AG04450 (cell line): ENCODE results near the gene OSGEPL1. TPM values are rescaled to one million over a fixed set of nuclear protein-coding genes. Genes with fewer than 3 reads are reported as not detected.

Source experiments
- CTCF ChIA-PET: fragments of 300-600, 350-600 bp; formaldehyde crosslinking; extraction: SDS; loops from one replicate; lab custom pipeline; 2022; ENCODE audit warnings: antibody characterized with exemption, inconsistent platforms; lab: Charles Lee
- POLR2A ChIA-PET: fragments of 350-600 bp; formaldehyde crosslinking; extraction: SDS; loops from one replicate; lab custom pipeline; 2021; ENCODE audit warnings: antibody characterized with exemption, inconsistent platforms; lab: Yijun Ruan, JAX
- DNase-seq: peaks from one replicate; pipeline ENCODE4 v3.0.0-alpha.2; 2011; ENCODE audit warnings: low read depth, low spot score
- H3K27ac ChIP-seq: one replicate; pipeline ENCODE4 v1.5.1; 2012; ENCODE audit warnings: low read depth, low read length, control low read depth
- H3K27me3 ChIP-seq: one replicate; pipeline ENCODE4 v1.6.0; 2012; ENCODE audit warnings: low read length; ENCODE audit not compliant: control insufficient read depth, insufficient read depth
- H3K4me3 ChIP-seq: 2 replicates; pipeline ENCODE4 v1.5.1; 2011; ENCODE audit warnings: mild to moderate bottlenecking, low read depth, low read length, control low read depth
- H3K9me3 ChIP-seq: 2 replicates; pipeline ENCODE4 v1.5.1; 2012; ENCODE audit warnings: low read length; ENCODE audit not compliant: control insufficient read depth, insufficient read depth
- polyA plus RNA-seq: library from polyadenylated mRNA; depleted of rRNA; stranded (reverse); fragments of >200 nt; gene quantifications from 2 replicates; pipeline ENCODE4 v1.2.3, GENCODE V29; 2011
- TF ChIP-seq, protein P1 (sequence below): IDR thresholded peaks from 2 replicates; pipeline ENCODE4 v1.5.1; 2011; ENCODE audit warnings: low read depth, low read length, control low read depth, inconsistent platforms

OSGEPL1 gene
- polyA plus RNA-seq, 1 experiment: 6.0 TPM

GRCh38 chr2:189791338-189792042, 28.9 kb upstream of the OSGEPL1 start:
- Histone ChIP-seq H3K4me3 (no peak overlapping the region), H3K9me3 (no peaks in the 10 kb centered on the region), H3K27me3 (no peaks in the 10 kb centered on the region), H3K27ac (no peak overlapping the region)
- CTCF ChIA-PET: no interaction called here
- TF ChIP-seq, protein P1, sequence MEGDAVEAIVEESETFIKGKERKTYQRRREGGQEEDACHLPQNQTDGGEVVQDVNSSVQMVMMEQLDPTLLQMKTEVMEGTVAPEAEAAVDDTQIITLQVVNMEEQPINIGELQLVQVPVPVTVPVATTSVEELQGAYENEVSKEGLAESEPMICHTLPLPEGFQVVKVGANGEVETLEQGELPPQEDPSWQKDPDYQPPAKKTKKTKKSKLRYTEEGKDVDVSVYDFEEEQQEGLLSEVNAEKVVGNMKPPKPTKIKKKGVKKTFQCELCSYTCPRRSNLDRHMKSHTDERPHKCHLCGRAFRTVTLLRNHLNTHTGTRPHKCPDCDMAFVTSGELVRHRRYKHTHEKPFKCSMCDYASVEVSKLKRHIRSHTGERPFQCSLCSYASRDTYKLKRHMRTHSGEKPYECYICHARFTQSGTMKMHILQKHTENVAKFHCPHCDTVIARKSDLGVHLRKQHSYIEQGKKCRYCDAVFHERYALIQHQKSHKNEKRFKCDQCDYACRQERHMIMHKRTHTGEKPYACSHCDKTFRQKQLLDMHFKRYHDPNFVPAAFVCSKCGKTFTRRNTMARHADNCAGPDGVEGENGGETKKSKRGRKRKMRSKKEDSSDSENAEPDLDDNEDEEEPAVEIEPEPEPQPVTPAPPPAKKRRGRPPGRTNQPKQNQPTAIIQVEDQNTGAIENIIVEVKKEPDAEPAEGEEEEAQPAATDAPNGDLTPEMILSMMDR: no peak
- POLR2A ChIA-PET: no interaction called here
- no peak for DNase-seq

- TF ChIP-seq, protein P1: no peak
- Histone ChIP-seq H3K4me3 (peak within 1 kb of the TSS; percentile 65), H3K27me3 (no peaks in the 10 kb centered on the region), H3K27ac (peak within 1 kb of the TSS; percentile 95), H3K9me3 (no peaks in the 10 kb centered on the region)
- peak; percentile 89 for DNase-seq
- CTCF ChIA-PET: interaction anchor here (0.9 to 1.6 kb wide), 2 partner anchors 14 to 22 kb away, joined by 3 to 4 read pairs; partner anchors contain the start of gene OSGEPL1
- POLR2A ChIA-PET: interaction anchor here (0.6 to 1.5 kb wide), 2 partner anchors 22 to 99 kb away, joined by 4 to 7 read pairs; partner anchors contain the start of gene OSGEPL1
Measured at GRCh38 chr2:189783927-189784867, 21.6 kb upstream of the OSGEPL1 start, which contains the start of the genes ORMDL1 and PMS1. Gene ORMDL1, minus strand, starts transcription at chr2:189784339. Its CDS starts 1,744 bp downstream, at chr2:189782595. Gene PMS1, plus strand, starts transcription at chr2:189784450. Its CDS starts 7,360 bp downstream, at chr2:189791810.

- no peaks in the 10 kb centered on the region for H3K27me3 ChIP-seq
- ChIA-PET POLR2A (interaction anchor here (0.6 to 1.5 kb wide), 2 partner anchors 21 to 100 kb away, joined by 4 to 7 read pairs; partner anchors contain the start of gene OSGEPL1), CTCF (interaction anchor here (0.9 to 1.6 kb wide), 2 partner anchors 15 to 21 kb away, joined by 3 to 4 read pairs; partner anchors contain the start of gene OSGEPL1)
- TF ChIP-seq, protein P1: no peak
- H3K27ac ChIP-seq: peak overlapping the region; percentile 95
- peak overlapping the region; percentile 65 for H3K4me3 ChIP-seq
- no peak for DNase-seq
- no peaks in the 10 kb centered on the region for H3K9me3 ChIP-seq
Measured at GRCh38 chr2:189783451-189783926, 20.9 kb upstream of the OSGEPL1 start.

- ChIA-PET POLR2A (no interaction called here), CTCF (interaction anchor here (0.7 to 1.0 kb wide), 3 partner anchors 20 to 729 kb away, joined by 3 to 6 read pairs (median 3); partner anchors contain the start of gene OSGEPL1)
- DNase-seq: no peak
- H3K27me3 ChIP-seq: no peaks in the 10 kb centered on the region
- peak overlapping the region; percentile 65 for H3K4me3 ChIP-seq
- no peaks in the 10 kb centered on the region for H3K9me3 ChIP-seq
- H3K27ac ChIP-seq: no peak overlapping the region
- TF ChIP-seq, protein P1: no peak
Measured at GRCh38 chr2:189782221-189782671, 19.7 kb upstream of the OSGEPL1 start.
